Fibroblast of lung (primary cell): ENCODE data around the gene TCF20. TPM values are rescaled to one million over a fixed set of nuclear protein-coding genes. Genes with fewer than 3 reads are reported as not detected.
A peak's percentile ranks its signal among the peaks of the same experiment; 100 is the strongest.

ENCODE experiments used
- DNase-seq, 2 donors: peaks; one replicate each; pipeline versions ENCODE4 v3.0.0 to v3.0.0-alpha.2; 2010; ENCODE audit warnings: low read depth in 2 of 2
- H2AFZ ChIP-seq: 2 replicates; pipeline ENCODE4 v1.5.1; 2012; ENCODE audit warnings: low read length, control low read depth, inconsistent platforms
- H3K27ac ChIP-seq: 2 replicates; pipeline ENCODE4 v1.5.1; 2011; ENCODE audit warnings: low read length, control low read depth; ENCODE audit not compliant: insufficient read depth
- H3K27me3 ChIP-seq: 2 replicates; pipeline ENCODE4 v1.5.1; 2011; ENCODE audit warnings: mild to moderate bottlenecking, low read length; ENCODE audit not compliant: control insufficient read depth, insufficient read depth
- H3K36me3 ChIP-seq: 2 replicates; pipeline ENCODE4 v1.5.1; 2011; ENCODE audit warnings: low read length; ENCODE audit not compliant: control insufficient read depth, insufficient read depth
- H3K4me1 ChIP-seq: 2 replicates; pipeline ENCODE4 v1.5.1; 2011; ENCODE audit warnings: low read length; ENCODE audit not compliant: control insufficient read depth, insufficient read depth; ENCODE audit errors: extremely low read depth
- H3K4me2 ChIP-seq: 2 replicates; pipeline ENCODE4 v1.5.1; 2011; ENCODE audit warnings: low read length, control low read depth; ENCODE audit not compliant: insufficient read depth; ENCODE audit errors: extremely low read depth
- H3K4me3 ChIP-seq, 4 experiments: fragments of 200-600 bp in 1 of 4; sonication (generic) in 1 of 4; replicated peaks in 1 of 4; 2 replicates each; pipeline ENCODE4 v1.5.1; 2011 to 2016; ENCODE audit warnings: low read length in 4 of 4, low read depth in 3 of 4, mild to moderate bottlenecking in 3 of 4, control low read depth in 2 of 4, inconsistent platforms in 1 of 4, mixed read lengths in 1 of 4; ENCODE audit not compliant: insufficient read depth in 1 of 4; ENCODE audit errors: control extremely low read depth in 1 of 4
- H3K79me2 ChIP-seq: 2 replicates; pipeline ENCODE4 v1.5.1; 2012; ENCODE audit warnings: mild to moderate bottlenecking, low read length, inconsistent platforms; ENCODE audit not compliant: control insufficient read depth, insufficient read depth
- H3K9ac ChIP-seq: 2 replicates; pipeline ENCODE4 v1.5.1; 2011; ENCODE audit warnings: mild to moderate bottlenecking, low read length, control low read depth; ENCODE audit not compliant: insufficient read depth
- H3K9me3 ChIP-seq: 2 replicates; pipeline ENCODE4 v1.5.1; 2012; ENCODE audit warnings: low read depth, low read length; ENCODE audit not compliant: control insufficient read depth, insufficient read depth
- H4K20me1 ChIP-seq: 2 replicates; pipeline ENCODE4 v1.5.1; 2011; ENCODE audit warnings: low read length; ENCODE audit not compliant: control insufficient read depth, insufficient read depth; ENCODE audit errors: extremely low read depth
- CTCF ChIP-seq, 2 donors: IDR thresholded peaks in 1 of 2; conservative IDR thresholded peaks in 1 of 2; 1 replicate in 1 of 2; 2 replicates in 1 of 2; pipeline ENCODE4 v1.5.1; 2011 to 2012; ENCODE audit warnings: low read length in 2 of 2, control low read depth in 1 of 2, inconsistent platforms in 1 of 2, low read depth in 1 of 2, mild to moderate bottlenecking in 1 of 2
- EZH2 ChIP-seq: IDR thresholded peaks from 2 replicates; pipeline ENCODE4 v1.5.1; 2012; ENCODE audit warnings: low read length, control low read depth, mild to moderate bottlenecking; ENCODE audit errors: missing control alignments
- polyA plus RNA-seq, 2 donors: library from polyadenylated mRNA; depleted of rRNA in 1 of 2; stranded (reverse) in 1 of 2; unstranded in 1 of 2; fragments of >200 nt; gene quantifications; 2 replicates each; pipeline ENCODE4 v1.2.1, GENCODE V29; 2011 to 2012; ENCODE audit warnings: missing spikeins in 1 of 2
- total RNA-seq: library from RNA; depleted of rRNA; stranded (reverse); fragments of >200 nt; gene quantifications from 2 replicates; pipeline ENCODE4 v1.2.1, GENCODE V29; 2014

The TCF20 gene
- total and polyA plus RNA-seq, 2 donors (not counting 1 experiment from before 2014, with no cell fraction given), result 11.8 to 25.4 TPM

- H3K4me3 ChIP-seq, result no peak overlapping the region
- no peaks in the 10 kb centered on the region for H3K4me1 ChIP-seq
- no peaks in the 10 kb centered on the region for H3K9me3 ChIP-seq
- no peak overlapping the region for H3K27ac ChIP-seq
- TF ChIP-seq EZH2 (no peak), CTCF (conservative IDR thresholded peaks at IDR 0.05 in 1 of 2, IDR thresholded peaks at IDR 0.05 in 1 of 2; ENCODE audit: low read depth in 1 of 2, low read length in 2 of 2) (no peak)
- no peaks in the 10 kb centered on the region for H3K79me2 ChIP-seq
- no peak overlapping the region for H2AFZ ChIP-seq
- no peaks in the 10 kb centered on the region for H4K20me1 ChIP-seq
- no peak for DNase-seq
- H3K27me3 ChIP-seq, result no peaks in the 10 kb centered on the region
- no peaks in the 10 kb centered on the region for H3K36me3 ChIP-seq
- H3K4me2 ChIP-seq, result no peak overlapping the region
- no peak overlapping the region for H3K9ac ChIP-seq
Measured at GRCh38 chr22:42297778-42298177, 27.3 kb upstream of the TCF20 start.

- Histone ChIP-seq H2AFZ (no peak overlapping the region), H3K27ac (no peak overlapping the region), H3K4me3 (no peak overlapping the region), H3K36me3 (no peaks in the 10 kb centered on the region), H3K9me3 (no peaks in the 10 kb centered on the region), H3K79me2 (no peaks in the 10 kb centered on the region), H3K4me1 (no peaks in the 10 kb centered on the region), H3K9ac (no peak overlapping the region), H3K4me2 (no peak overlapping the region), H4K20me1 (no peaks in the 10 kb centered on the region), H3K27me3 (no peaks in the 10 kb centered on the region)
- DNase-seq, result no peak
- no peak for TF ChIP-seq CTCF (conservative IDR thresholded peaks at IDR 0.05 in 1 of 2, IDR thresholded peaks at IDR 0.05 in 1 of 2; ENCODE audit: low read depth in 1 of 2, low read length in 2 of 2)
- TF ChIP-seq EZH2, result no peak
Measured at GRCh38 chr22:42296883-42297282, 26.4 kb upstream of the TCF20 start.

- Histone ChIP-seq H3K36me3 (no peaks in the 10 kb centered on the region), H3K4me1 (no peaks in the 10 kb centered on the region), H2AFZ (no peak overlapping the region), H3K27ac (no peak overlapping the region), H3K9me3 (no peaks in the 10 kb centered on the region), H3K4me3 (no peak overlapping the region), H3K4me2 (no peak overlapping the region), H3K79me2 (no peaks in the 10 kb centered on the region), H3K9ac (no peak overlapping the region), H4K20me1 (no peaks in the 10 kb centered on the region), H3K27me3 (no peaks in the 10 kb centered on the region)
- DNase-seq, result no peak
- TF ChIP-seq EZH2 (no peak), CTCF (conservative IDR thresholded peaks at IDR 0.05 in 1 of 2, IDR thresholded peaks at IDR 0.05 in 1 of 2; ENCODE audit: low read depth in 1 of 2, low read length in 2 of 2) (peak; percentile 8 to 17)
Measured at GRCh38 chr22:42296381-42296853, 26.0 kb upstream of the TCF20 start.
